A549 (cell line): ENCODE results near the gene MAML2. TPM values are rescaled to one million over a fixed set of nuclear protein-coding genes. Genes with fewer than 3 reads are reported as not detected.

Source experiments
- ATAC-seq, 2 experiments: fragments of 200-7000 bp in 1 of 2; fragments of >200 bp in 1 of 2; cut with Nextera tagmentation in 1 of 2; cut with Tn5 transposase in 1 of 2; 3 replicates each; pipeline versions ENCODE4 v1.8.0 to v1.9.1; 2018 to 2020; ENCODE audit warnings: mild to moderate bottlenecking in 1 of 2, moderate library complexity in 1 of 2
- CTCF ChIA-PET: fragments of 300-600 bp; sonication (Branson Sonifier 250); formaldehyde crosslinking; extraction: SDS; loops from one replicate; lab custom pipeline; 2021; ENCODE audit warnings: antibody characterized with exemption, inconsistent platforms; lab: Yijun Ruan, JAX
- POLR2A ChIA-PET: fragments of 350-600 bp; formaldehyde crosslinking; extraction: SDS; loops from one replicate; lab custom pipeline; 2021; ENCODE audit warnings: antibody characterized with exemption, inconsistent platforms; lab: Yijun Ruan, JAX
- DNase-seq, 2 experiments: peaks; one replicate each; pipeline versions ENCODE4 v3.0.0 to v3.0.0-alpha.2; 2011 to 2016; ENCODE audit warnings: low read depth in 1 of 2, low spot score in 1 of 2
- FAIRE-seq: peaks from 2 replicates; lab custom pipeline; 2011; peaks lifted over from hg19 to GRCh38; lab: Jason Lieb, UNC
- H3K27ac ChIP-seq, 2 experiments: fragments of >200 bp; sonication (Bioruptor Twin); formaldehyde crosslinking; 3 replicates each; pipeline ENCODE4 v1.5.1; 2016 to 2017
- H3K4me1 ChIP-seq: fragments of >200 bp; sonication (Bioruptor Twin); formaldehyde crosslinking; 3 replicates; pipeline ENCODE4 v1.6.1; 2016
- H3K4me2 ChIP-seq: fragments of >200 bp; sonication (Bioruptor Twin); formaldehyde crosslinking; 3 replicates; pipeline ENCODE4 v1.6.1; 2016
- H3K4me3 ChIP-seq: fragments of >200 bp; sonication (Bioruptor Twin); formaldehyde crosslinking; 3 replicates; pipeline ENCODE4 v1.5.1; 2016
- H3K9me3 ChIP-seq: fragments of >200 bp; sonication (Bioruptor Twin); formaldehyde crosslinking; 3 replicates; pipeline ENCODE4 v1.6.1; 2016
- BHLHE40 ChIP-seq: IDR thresholded peaks from 2 replicates; pipeline ENCODE4 v1.6.1; 2012; ENCODE audit warnings: low read depth, low read length, inconsistent platforms
- CEBPB ChIP-seq, 2 experiments: fragments of >200 bp in 1 of 2; sonication (Bioruptor Twin) in 1 of 2; formaldehyde crosslinking in 1 of 2; IDR thresholded peaks; 2 replicates each; pipeline ENCODE4 v1.6.1; 2012 to 2016
- EHMT2 ChIP-seq: fragments of 200-600 bp; sonication (generic); IDR thresholded peaks from 2 replicates; pipeline ENCODE4 v1.6.1; 2016; ENCODE audit warnings: antibody characterized with exemption, low read depth, mild to moderate bottlenecking, moderate library complexity
- EP300 ChIP-seq, 2 experiments: fragments of >200 bp; sonication (Bioruptor Twin); formaldehyde crosslinking; IDR thresholded peaks; 2 replicates in 1 of 2; 3 replicates in 1 of 2; pipeline ENCODE4 v1.6.1; 2016 to 2017
- HDAC2 ChIP-seq: fragments of 200-600 bp; sonication (generic); IDR thresholded peaks from 2 replicates; pipeline ENCODE4 v1.6.1; 2016
- HOXA7 ChIP-seq: fragments of 250-450 bp; sonication (Bioruptor Pico); IDR thresholded peaks from 2 replicates; pipeline ENCODE4 v1.5.0; 2020; ENCODE audit warnings: mild to moderate bottlenecking, moderate library complexity
- JUN ChIP-seq, 2 experiments: fragments of >200 bp; sonication (Bioruptor Twin); formaldehyde crosslinking; IDR thresholded peaks; 2 replicates in 1 of 2; 3 replicates in 1 of 2; pipeline ENCODE4 v1.6.1; 2016 to 2017
- KDM1A ChIP-seq: fragments of 200-600 bp; sonication (generic); IDR thresholded peaks from 2 replicates; pipeline ENCODE4 v1.6.1; 2016; ENCODE audit warnings: low read depth, mild to moderate bottlenecking
- KDM5A ChIP-seq: fragments of 200-600 bp; sonication (generic); IDR thresholded peaks from 2 replicates; pipeline ENCODE4 v1.6.1; 2016; ENCODE audit warnings: antibody characterized with exemption, mild to moderate bottlenecking
- MAFK ChIP-seq: fragments of 450-650 bp; IDR thresholded peaks from 2 replicates; pipeline ENCODE4 v1.6.1; 2014; ENCODE audit not compliant: partially characterized antibody
- MAX ChIP-seq: IDR thresholded peaks from 2 replicates; pipeline ENCODE4 v1.6.1; 2012
- MAZ ChIP-seq: fragments of 150-350 bp; IDR thresholded peaks from 2 replicates; pipeline ENCODE4 v1.6.1; 2014; ENCODE audit warnings: antibody characterized with exemption, low read depth, low read length, borderline replicate concordance
- MYC ChIP-seq: IDR thresholded peaks from 2 replicates; pipeline ENCODE4 v1.6.1; 2012; ENCODE audit warnings: mild to moderate bottlenecking, inconsistent platforms, low read length, improper control_type of control experiment, borderline replicate concordance
- NPAS2 ChIP-seq: fragments of 250-450 bp; sonication (Bioruptor Pico); IDR thresholded peaks from 2 replicates; pipeline ENCODE4 v1.8.0; 2022; ENCODE audit warnings: mild to moderate bottlenecking, moderate library complexity, borderline replicate concordance
- NR3C1 ChIP-seq: fragments of >200 bp; sonication (Bioruptor Twin); formaldehyde crosslinking; IDR thresholded peaks from 3 replicates; pipeline ENCODE4 v1.6.1; 2017
- PHF8 ChIP-seq: fragments of 200-600 bp; sonication (generic); IDR thresholded peaks from 2 replicates; pipeline ENCODE4 v1.6.1; 2016; ENCODE audit warnings: low read depth, mild to moderate bottlenecking, antibody characterized with exemption, moderate library complexity, borderline replicate concordance
- POLR2A ChIP-seq: IDR thresholded peaks from 2 replicates; pipeline ENCODE4 v1.6.1; 2012; ENCODE audit warnings: mild to moderate bottlenecking, low read length
- RAD21 ChIP-seq, 2 experiments: fragments of >200 bp in 1 of 2; sonication (Bioruptor Twin) in 1 of 2; formaldehyde crosslinking in 1 of 2; IDR thresholded peaks in 1 of 2; conservative IDR thresholded peaks in 1 of 2; 2 replicates in 1 of 2; 3 replicates in 1 of 2; pipeline ENCODE4 v1.6.1; 2012 to 2018; ENCODE audit warnings: inconsistent platforms in 1 of 2
- RCOR1 ChIP-seq: fragments of 150-350 bp; IDR thresholded peaks from 2 replicates; pipeline ENCODE4 v1.6.1; 2014; ENCODE audit warnings: antibody characterized with exemption, low read length, low read depth
- TFCP2L1 ChIP-seq: fragments of 250-450 bp; sonication (Bioruptor Pico); IDR thresholded peaks from 2 replicates; pipeline ENCODE4 v1.5.0; 2021; ENCODE audit warnings: mild to moderate bottlenecking
- ZFP36 ChIP-seq: fragments of 450-650 bp; IDR thresholded peaks from 2 replicates; pipeline ENCODE4 v1.6.1; 2014; ENCODE audit warnings: borderline replicate concordance; ENCODE audit not compliant: partially characterized antibody
- ZNF302 ChIP-seq: fragments of 250-450 bp; sonication (Bioruptor Pico); IDR thresholded peaks from 2 replicates; pipeline ENCODE4 v1.9.0; 2021; ENCODE audit warnings: inconsistent platforms, mild to moderate bottlenecking, moderate library complexity
- WGBS: methylation state at CpG from one replicate; pipeline ENCODE4 v1.1.6; 2017; ENCODE audit errors: missing lambda C conversion rate; 5-methylcytosine and 5-hydroxymethylcytosine counted together
- polyA plus RNA-seq, 4 experiments: library from polyadenylated mRNA; depleted of rRNA in 3 of 4; stranded (reverse); fragments of >200 nt; fragmentation: RNase III in 1 of 4; extraction: RNeasy Plus Mini Kit Qiagen cat#74134 plus additional on column Dnase treatment in 1 of 4; gene quantifications; 2 replicates in 3 of 4; 3 replicates in 1 of 4; pipeline ENCODE4 v1.2.3, GENCODE V29; 2011 to 2017
- TF ChIP-seq, protein P1 (sequence below): fragments of 200-600 bp; sonication (generic); IDR thresholded peaks from 2 replicates; pipeline ENCODE4 v1.6.1; 2016; ENCODE audit warnings: antibody characterized with exemption, mild to moderate bottlenecking, moderate library complexity
- TF ChIP-seq, protein P2 (sequence below): fragments of 150-350 bp; IDR thresholded peaks from 2 replicates; pipeline ENCODE4 v1.6.1; 2014; ENCODE audit warnings: low read depth, mild to moderate bottlenecking, low read length
- TF ChIP-seq, protein P3 (sequence below): fragments of >200 bp; sonication (Bioruptor Twin); formaldehyde crosslinking; IDR thresholded peaks from 3 replicates; pipeline ENCODE4 v1.6.1; 2016

Gene MAML2
- polyA plus RNA-seq, 2 of the 4 experiments (the other 2 are of a cell fraction) = 1.5 to 2.5 TPM

GRCh38 chr11:96391698-96392307 lies 48.8 kb upstream of the MAML2 start:
- Histone ChIP-seq H3K4me1 (peaks cover 11% of the 10 kb centered on the region; the same call in 1 of the 3 replicates), H3K27ac (no peak overlapping the region), H3K4me2 (no peak overlapping the region), H3K4me3 (no peak overlapping the region), H3K9me3 (no peaks in the 10 kb centered on the region)
- no peak for ATAC-seq
- no peak for TF ChIP-seq ZNF302 (CRISPR knock-in tag)
- TF ChIP-seq RAD21 (conservative IDR thresholded peaks at IDR 0.05 in 1 of 2, IDR thresholded peaks at IDR 0.05 in 1 of 2) = 0 out of 5 replicates have a peak, but pooled peaks of 1 of the 2 experiments have one; percentile 3
- TF ChIP-seq, protein P1, sequence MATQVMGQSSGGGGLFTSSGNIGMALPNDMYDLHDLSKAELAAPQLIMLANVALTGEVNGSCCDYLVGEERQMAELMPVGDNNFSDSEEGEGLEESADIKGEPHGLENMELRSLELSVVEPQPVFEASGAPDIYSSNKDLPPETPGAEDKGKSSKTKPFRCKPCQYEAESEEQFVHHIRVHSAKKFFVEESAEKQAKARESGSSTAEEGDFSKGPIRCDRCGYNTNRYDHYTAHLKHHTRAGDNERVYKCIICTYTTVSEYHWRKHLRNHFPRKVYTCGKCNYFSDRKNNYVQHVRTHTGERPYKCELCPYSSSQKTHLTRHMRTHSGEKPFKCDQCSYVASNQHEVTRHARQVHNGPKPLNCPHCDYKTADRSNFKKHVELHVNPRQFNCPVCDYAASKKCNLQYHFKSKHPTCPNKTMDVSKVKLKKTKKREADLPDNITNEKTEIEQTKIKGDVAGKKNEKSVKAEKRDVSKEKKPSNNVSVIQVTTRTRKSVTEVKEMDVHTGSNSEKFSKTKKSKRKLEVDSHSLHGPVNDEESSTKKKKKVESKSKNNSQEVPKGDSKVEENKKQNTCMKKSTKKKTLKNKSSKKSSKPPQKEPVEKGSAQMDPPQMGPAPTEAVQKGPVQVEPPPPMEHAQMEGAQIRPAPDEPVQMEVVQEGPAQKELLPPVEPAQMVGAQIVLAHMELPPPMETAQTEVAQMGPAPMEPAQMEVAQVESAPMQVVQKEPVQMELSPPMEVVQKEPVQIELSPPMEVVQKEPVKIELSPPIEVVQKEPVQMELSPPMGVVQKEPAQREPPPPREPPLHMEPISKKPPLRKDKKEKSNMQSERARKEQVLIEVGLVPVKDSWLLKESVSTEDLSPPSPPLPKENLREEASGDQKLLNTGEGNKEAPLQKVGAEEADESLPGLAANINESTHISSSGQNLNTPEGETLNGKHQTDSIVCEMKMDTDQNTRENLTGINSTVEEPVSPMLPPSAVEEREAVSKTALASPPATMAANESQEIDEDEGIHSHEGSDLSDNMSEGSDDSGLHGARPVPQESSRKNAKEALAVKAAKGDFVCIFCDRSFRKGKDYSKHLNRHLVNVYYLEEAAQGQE = no peak
- FAIRE-seq = no peak
- 92% methylated on average over 3 of the region's 3 CpGs for WGBS
- ChIA-PET POLR2A (no interaction called here), CTCF (no interaction called here)
- DNase-seq = peak in 1 of 2 experiments; percentile 3

- TF ChIP-seq NPAS2 = no peak
- TF ChIP-seq BHLHE40 = no peak
- TF ChIP-seq CEBPB (IDR thresholded peaks at IDR 0.05) = no peak
- TF ChIP-seq HOXA7 (CRISPR knock-in tag) = no peak
- TF ChIP-seq ZFP36 = no peak
- TF ChIP-seq RCOR1 = no peak
- TF ChIP-seq MYC = no peak
- TF ChIP-seq, protein P2, sequence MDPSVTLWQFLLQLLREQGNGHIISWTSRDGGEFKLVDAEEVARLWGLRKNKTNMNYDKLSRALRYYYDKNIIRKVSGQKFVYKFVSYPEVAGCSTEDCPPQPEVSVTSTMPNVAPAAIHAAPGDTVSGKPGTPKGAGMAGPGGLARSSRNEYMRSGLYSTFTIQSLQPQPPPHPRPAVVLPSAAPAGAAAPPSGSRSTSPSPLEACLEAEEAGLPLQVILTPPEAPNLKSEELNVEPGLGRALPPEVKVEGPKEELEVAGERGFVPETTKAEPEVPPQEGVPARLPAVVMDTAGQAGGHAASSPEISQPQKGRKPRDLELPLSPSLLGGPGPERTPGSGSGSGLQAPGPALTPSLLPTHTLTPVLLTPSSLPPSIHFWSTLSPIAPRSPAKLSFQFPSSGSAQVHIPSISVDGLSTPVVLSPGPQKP = no peak
- TF ChIP-seq KDM1A = no peak
- TF ChIP-seq EHMT2 = no peak
- no peak for TF ChIP-seq MAZ
- TF ChIP-seq RAD21 (conservative IDR thresholded peaks at IDR 0.05 in 1 of 2, IDR thresholded peaks at IDR 0.05 in 1 of 2) = no peak
- 12% methylated on average over 6 of the region's 6 CpGs for WGBS
- DNase-seq (peak; percentile 7 to 10), FAIRE-seq (no peak), ATAC-seq (peak; percentile 3 to 27; a peak in 5 of 6 replicates)
- peak overlapping the region; percentile 80 for H3K4me2 ChIP-seq
- H3K27ac ChIP-seq = peak overlapping the region; percentile 90 to 94
- peaks cover 11% of the 10 kb centered on the region; the same call in 1 of the 3 replicates for H3K4me1 ChIP-seq
- POLR2A ChIA-PET = interaction anchor here (1.1 to 1.5 kb wide), 4 partner anchors 147 to 601 kb away, joined by 3 to 8 read pairs (median 5); partner anchors contain the start of genes CEP57 and FAM76B
- CTCF ChIA-PET = interaction anchor here (1.1 kb wide), 1 partner anchor 335 kb away, joined by 4 read pairs; no protein-coding TSS in a partner anchor
- peak overlapping the region; percentile 90 for H3K4me3 ChIP-seq
- no peaks in the 10 kb centered on the region for H3K9me3 ChIP-seq
These were observed 47.4 kb upstream of the MAML2 start for GRCh38 chr11:96390488-96390792.

DNA sequence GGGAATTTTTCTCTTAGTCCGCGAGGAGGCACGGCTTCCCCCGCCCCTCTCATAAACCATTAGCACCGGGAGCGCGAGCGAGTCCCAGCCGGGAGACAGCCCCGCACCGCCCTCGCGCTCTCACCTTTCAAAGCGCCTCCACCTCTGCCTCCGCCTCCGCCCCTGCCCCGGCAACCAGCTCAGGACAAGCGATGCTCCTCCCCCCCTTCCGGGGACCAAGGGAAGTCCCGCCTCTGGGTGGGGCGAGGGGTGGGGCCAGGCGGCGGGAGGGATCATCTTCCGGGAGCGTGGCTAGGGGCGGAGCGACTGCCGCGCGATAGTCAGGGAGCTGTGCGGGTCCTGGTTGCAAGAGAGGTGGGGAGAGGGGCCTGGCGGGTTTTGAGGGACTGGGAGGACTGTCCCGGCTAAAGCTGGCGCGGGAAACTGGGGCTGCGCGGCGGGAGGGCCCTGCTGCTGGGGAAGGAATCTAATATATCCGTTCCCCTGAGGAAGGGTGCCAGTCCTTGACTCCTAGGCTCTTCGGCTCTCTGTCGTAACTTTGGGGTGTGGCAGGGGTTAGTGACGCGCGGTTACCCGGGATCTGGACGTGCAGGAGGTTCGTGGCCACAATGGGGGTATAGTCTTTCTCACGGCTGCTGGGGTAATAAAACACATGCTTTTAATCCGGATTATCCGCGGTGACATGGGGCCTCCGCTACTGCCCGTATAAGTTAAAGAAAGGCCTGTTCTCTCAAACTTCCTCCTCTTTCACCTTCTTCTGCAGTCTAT lies 46.9 kb upstream of the MAML2 start, which contains the start of the genes CCDC82 and JRKL:
TSS of gene CCDC82 (minus strand) at position 193 of the 768 bp plus-strand sequence. CDS start 5,165 bp downstream, outside the sequence.
TSS of gene JRKL (plus strand) at position 294 of the 768 bp plus-strand sequence. CDS start 637 bp downstream, outside the sequence.
- ATAC-seq = peak; percentile 96 to 97

More for the DNA sequence above, 46.9 kb upstream of the MAML2 start, which contains the start of the genes CCDC82 and JRKL:
- Histone ChIP-seq H3K4me2 (peak within 1 kb of the TSS; percentile 80), H3K4me1 (peaks cover 11% of the 10 kb centered on the region; the same call in 1 of the 3 replicates), H3K27ac (peak within 1 kb of the TSS; percentile 90 to 94), H3K4me3 (peak within 1 kb of the TSS; percentile 90), H3K9me3 (no peaks in the 10 kb centered on the region)
- FAIRE-seq = no peak
- DNase-seq = peak; percentile 66 to 92
- ChIA-PET CTCF (interaction anchor here (0.9 to 1.4 kb wide), 4 partner anchors 34 to 554 kb away, joined by 3 to 4 read pairs (median 4); partner anchors contain the start of gene MAML2), POLR2A (interaction anchor here (0.6 to 1.7 kb wide), 13 partner anchors 18 to 1323 kb away, joined by 3 to 8 read pairs (median 4); partner anchors contain the start of genes CEP57, FAM76B and MAML2)
- 2% methylated on average over 17 of the region's 53 CpGs for WGBS
- TF ChIP-seq TFCP2L1 = peak; percentile 50; the same call in 1 of the 2 replicates
- TF ChIP-seq MAFK = no peak
- TF ChIP-seq MAX = 0 out of 2 replicates have a peak, but pooled peaks have one; percentile 34
- TF ChIP-seq NR3C1 = no peak
- peak; percentile 58 for TF ChIP-seq POLR2A
- no peak for TF ChIP-seq RCOR1
- TF ChIP-seq EP300 (IDR thresholded peaks at IDR 0.05) = no peak
- TF ChIP-seq PHF8 = peak; percentile 73
- TF ChIP-seq, protein P3, sequence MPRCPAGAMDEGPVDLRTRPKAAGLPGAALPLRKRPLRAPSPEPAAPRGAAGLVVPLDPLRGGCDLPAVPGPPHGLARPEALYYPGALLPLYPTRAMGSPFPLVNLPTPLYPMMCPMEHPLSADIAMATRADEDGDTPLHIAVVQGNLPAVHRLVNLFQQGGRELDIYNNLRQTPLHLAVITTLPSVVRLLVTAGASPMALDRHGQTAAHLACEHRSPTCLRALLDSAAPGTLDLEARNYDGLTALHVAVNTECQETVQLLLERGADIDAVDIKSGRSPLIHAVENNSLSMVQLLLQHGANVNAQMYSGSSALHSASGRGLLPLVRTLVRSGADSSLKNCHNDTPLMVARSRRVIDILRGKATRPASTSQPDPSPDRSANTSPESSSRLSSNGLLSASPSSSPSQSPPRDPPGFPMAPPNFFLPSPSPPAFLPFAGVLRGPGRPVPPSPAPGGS = 0 out of 3 replicates have a peak, but pooled peaks have one; percentile 63
- peak; percentile 36 to 66; a peak in 4 of 5 replicates for TF ChIP-seq JUN (IDR thresholded peaks at IDR 0.05)
- TF ChIP-seq HDAC2 = no peak
- TF ChIP-seq KDM5A = no peak
- TF ChIP-seq CEBPB (IDR thresholded peaks at IDR 0.05) = peak in 1 of 2 experiments; percentile 65; a peak in 1 of 4 replicates
